SU-DHL-6 (cell line): ENCODE results near the gene MRTFB.

Experiments
- H2AFZ ChIP-seq: fragments of 200-600 bp; sonication (generic); 2 replicates; pipeline ENCODE4 v1.6.1; 2014; ENCODE audit warnings: low read depth, mild to moderate bottlenecking, moderate library complexity, mixed read lengths, antibody characterized with exemption, low read length; ENCODE audit not compliant: severe bottlenecking
- H3F3A ChIP-seq: fragments of 200-600 bp; shearing (Covaris generic); 2 replicates; pipeline ENCODE4 v1.6.0; 2016; ENCODE audit warnings: antibody characterized with exemption, mild to moderate bottlenecking; ENCODE audit not compliant: insufficient read depth
- H3K27ac ChIP-seq: fragments of 200-600 bp; sonication (generic); 2 replicates; pipeline ENCODE4 v1.5.1; 2016; ENCODE audit warnings: low read depth, mild to moderate bottlenecking, low read length, moderate library complexity, mixed read lengths
- H3K27me3 ChIP-seq: fragments of 200-600 bp; sonication (generic), shearing (Covaris generic); 2 replicates; pipeline ENCODE4 v1.6.0; 2014; ENCODE audit warnings: mild to moderate bottlenecking, low read length
- H3K36me3 ChIP-seq: fragments of 200-600 bp; sonication (generic); 2 replicates; pipeline ENCODE4 v1.6.1; 2014; ENCODE audit warnings: mild to moderate bottlenecking, low read length, mixed read lengths
- H3K4me2 ChIP-seq: fragments of 300-600, 200-600 bp; shearing (Covaris generic), sonication (generic); 2 replicates; pipeline ENCODE4 v1.6.0; 2014; ENCODE audit warnings: low read length, low read depth, mild to moderate bottlenecking; ENCODE audit not compliant: poor library complexity, severe bottlenecking
- H3K4me3 ChIP-seq: fragments of 200-600 bp; sonication (generic); 2 replicates; pipeline ENCODE4 v1.5.1; 2014; ENCODE audit warnings: antibody characterized with exemption, low read length, mild to moderate bottlenecking, mixed read lengths; ENCODE audit not compliant: insufficient read depth, poor library complexity, severe bottlenecking
- H3K79me2 ChIP-seq: fragments of 200-600 bp; sonication (generic); 2 replicates; pipeline ENCODE4 v1.6.1; 2014; ENCODE audit warnings: mild to moderate bottlenecking, low read length, moderate library complexity; ENCODE audit not compliant: insufficient read depth
- H3K9ac ChIP-seq: fragments of 200-600 bp; sonication (generic); 2 replicates; pipeline ENCODE4 v1.7.0; 2014; ENCODE audit warnings: mild to moderate bottlenecking, low read length
- H3K9me2 ChIP-seq: fragments of 200-600 bp; sonication (generic); replicated peaks from 2 replicates; pipeline ENCODE4 v1.6.1; 2014; ENCODE audit warnings: low read length; ENCODE audit not compliant: insufficient read depth
- H3K9me3 ChIP-seq: fragments of 200-600 bp; sonication (generic); 2 replicates; pipeline ENCODE4 v1.6.1; 2014; ENCODE audit warnings: low read length, mixed read lengths; ENCODE audit not compliant: insufficient read depth
- H4K20me1 ChIP-seq: fragments of 200-600 bp; sonication (generic); 2 replicates; pipeline ENCODE4 v1.6.1; 2014; ENCODE audit warnings: low read depth, mild to moderate bottlenecking, antibody characterized with exemption, low read length, moderate library complexity, mixed read lengths
- EZH2phosphoT487 ChIP-seq: fragments of 200-600 bp; sonication (generic), shearing (Covaris generic); conservative IDR thresholded peaks from 2 replicates; pipeline ENCODE4 v1.6.1; 2018; ENCODE audit warnings: mild to moderate bottlenecking, antibody characterized with exemption, low read length, moderate library complexity, mixed read lengths
- TF ChIP-seq, protein P1 (sequence below): fragments of 200-600 bp; sonication (generic); IDR thresholded peaks from one replicate; pipeline ENCODE4 v1.5.1; 2017; ENCODE audit warnings: antibody characterized with exemption, mild to moderate bottlenecking, low read length, moderate library complexity; ENCODE audit not compliant: insufficient read depth, poor library complexity, severe bottlenecking

MRTFB gene

GRCh38 chr16:14205666-14206065, 134.5 kb downstream of the MRTFB start:
- no peak overlapping the region for H3K9ac ChIP-seq
- H4K20me1 ChIP-seq, result no peaks in the 10 kb centered on the region
- H2AFZ ChIP-seq, result no peak overlapping the region
- no peak overlapping the region for H3K27ac ChIP-seq
- H3K4me3 ChIP-seq, result no peak overlapping the region
- no peaks in the 10 kb centered on the region for H3K27me3 ChIP-seq
- H3K79me2 ChIP-seq, result no peaks in the 10 kb centered on the region
- H3K4me2 ChIP-seq, result no peak overlapping the region
- no peaks in the 10 kb centered on the region for H3F3A ChIP-seq
- no peaks in the 10 kb centered on the region for H3K9me2 ChIP-seq
- H3K9me3 ChIP-seq, result no peaks in the 10 kb centered on the region
- TF ChIP-seq EZH2phosphoT487, result no peak
- TF ChIP-seq, protein P1, sequence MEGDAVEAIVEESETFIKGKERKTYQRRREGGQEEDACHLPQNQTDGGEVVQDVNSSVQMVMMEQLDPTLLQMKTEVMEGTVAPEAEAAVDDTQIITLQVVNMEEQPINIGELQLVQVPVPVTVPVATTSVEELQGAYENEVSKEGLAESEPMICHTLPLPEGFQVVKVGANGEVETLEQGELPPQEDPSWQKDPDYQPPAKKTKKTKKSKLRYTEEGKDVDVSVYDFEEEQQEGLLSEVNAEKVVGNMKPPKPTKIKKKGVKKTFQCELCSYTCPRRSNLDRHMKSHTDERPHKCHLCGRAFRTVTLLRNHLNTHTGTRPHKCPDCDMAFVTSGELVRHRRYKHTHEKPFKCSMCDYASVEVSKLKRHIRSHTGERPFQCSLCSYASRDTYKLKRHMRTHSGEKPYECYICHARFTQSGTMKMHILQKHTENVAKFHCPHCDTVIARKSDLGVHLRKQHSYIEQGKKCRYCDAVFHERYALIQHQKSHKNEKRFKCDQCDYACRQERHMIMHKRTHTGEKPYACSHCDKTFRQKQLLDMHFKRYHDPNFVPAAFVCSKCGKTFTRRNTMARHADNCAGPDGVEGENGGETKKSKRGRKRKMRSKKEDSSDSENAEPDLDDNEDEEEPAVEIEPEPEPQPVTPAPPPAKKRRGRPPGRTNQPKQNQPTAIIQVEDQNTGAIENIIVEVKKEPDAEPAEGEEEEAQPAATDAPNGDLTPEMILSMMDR, result no peak
- no peaks in the 10 kb centered on the region; the same call in 1 of the 2 replicates for H3K36me3 ChIP-seq

GRCh38 chr16:14211856-14212543, 140.9 kb downstream of the MRTFB start:
- Histone ChIP-seq H3F3A (no peaks in the 10 kb centered on the region), H3K9me3 (no peaks in the 10 kb centered on the region), H2AFZ (no peak overlapping the region), H4K20me1 (no peaks in the 10 kb centered on the region), H3K4me3 (no peak overlapping the region), H3K27me3 (no peaks in the 10 kb centered on the region), H3K9me2 (no peaks in the 10 kb centered on the region), H3K36me3 (no peaks in the 10 kb centered on the region; the same call in 1 of the 2 replicates), H3K27ac (no peak overlapping the region), H3K9ac (no peak overlapping the region), H3K4me2 (no peak overlapping the region), H3K79me2 (no peaks in the 10 kb centered on the region)
- no peak for TF ChIP-seq EZH2phosphoT487
- TF ChIP-seq, protein P1, result no peak

GRCh38 chr16:14215941-14216340, 144.8 kb downstream of the MRTFB start:
- H3K79me2 ChIP-seq, result no peaks in the 10 kb centered on the region
- TF ChIP-seq, protein P1, result no peak
- no peak for TF ChIP-seq EZH2phosphoT487
- H3K9me2 ChIP-seq, result no peaks in the 10 kb centered on the region
- H3K27me3 ChIP-seq, result no peaks in the 10 kb centered on the region
- no peak overlapping the region for H2AFZ ChIP-seq
- H3K4me2 ChIP-seq, result no peak overlapping the region
- no peaks in the 10 kb centered on the region for H3K9me3 ChIP-seq
- no peak overlapping the region for H3K4me3 ChIP-seq
- H4K20me1 ChIP-seq, result no peaks in the 10 kb centered on the region
- H3F3A ChIP-seq, result no peaks in the 10 kb centered on the region
- no peak overlapping the region for H3K9ac ChIP-seq
- no peaks in the 10 kb centered on the region; the same call in 1 of the 2 replicates for H3K36me3 ChIP-seq
- H3K27ac ChIP-seq, result no peak overlapping the region
